ENCODE measurements around the gene CST7. TPM values are rescaled to one million over a fixed set of nuclear protein-coding genes. Genes with fewer than 3 reads are reported as not detected.

The CST7 gene
- total RNA-seq, 4 donors from 2014 or later, result 0.97 to 4.1 (median 2.7) TPM; not detected in 1

- Histone ChIP-seq H3K27me3 (peaks cover 5% of the 10 kb centered on the region), H3K4me1 (no peaks in the 10 kb centered on the region), H3K36me3 (peaks cover 26% of the 10 kb centered on the region), H3K4me3 (no peak overlapping the region), H3K9me3 (no peaks in the 10 kb centered on the region), H3K27ac (no peak overlapping the region)
- TF ChIP-seq EP300 (IDR thresholded peaks at IDR 0.05) (no peak), POLR2A (IDR thresholded peaks at IDR 0.05) (no peak), POLR2AphosphoS5 (IDR thresholded peaks at IDR 0.05) (no peak), CTCF (IDR thresholded peaks at IDR 0.05) (no peak)
- WGBS, result 77% methylated on average over 8 of the region's 8 CpGs
- DNase-seq (ENCODE audit: low spot score in 2 of 2), result no peak
Measured at GRCh38 chr20:24954151-24954550, 5.1 kb downstream of the CST7 start.

DNA sequence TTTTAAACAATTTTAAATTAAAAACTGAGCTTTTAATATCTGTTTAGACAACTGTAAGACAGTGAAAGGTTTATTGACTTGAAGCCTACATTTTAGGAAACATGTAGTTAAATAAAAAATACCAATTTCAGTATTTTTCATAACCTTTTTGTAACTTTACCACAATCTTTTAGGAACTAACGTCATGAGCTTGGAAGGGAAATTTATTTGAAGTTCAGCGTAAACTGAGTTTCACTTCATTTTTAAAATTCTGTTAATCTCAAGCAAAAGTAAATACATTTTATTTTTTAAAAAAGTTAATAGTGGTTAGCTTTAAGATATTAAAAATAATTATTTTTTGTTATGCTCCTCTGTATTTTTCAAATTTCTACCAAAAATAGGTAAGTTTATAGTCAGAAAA, 5.5 kb downstream of the CST7 start:
- 77% methylated on average over 2 of the region's 2 CpGs for WGBS
- DNase-seq (ENCODE audit: low spot score in 2 of 2), result no peak
- H3K27ac ChIP-seq, result no peak overlapping the region
- TF ChIP-seq EP300 (IDR thresholded peaks at IDR 0.05) (no peak), POLR2AphosphoS5 (IDR thresholded peaks at IDR 0.05) (no peak), POLR2A (IDR thresholded peaks at IDR 0.05) (no peak), CTCF (IDR thresholded peaks at IDR 0.05) (no peak)
- H3K27me3 ChIP-seq, result peaks cover 5% of the 10 kb centered on the region
- no peaks in the 10 kb centered on the region for H3K4me1 ChIP-seq
- H3K4me3 ChIP-seq, result no peak overlapping the region
- H3K9me3 ChIP-seq, result no peaks in the 10 kb centered on the region
- peaks cover 30% of the 10 kb centered on the region for H3K36me3 ChIP-seq

- WGBS, result 58% methylated on average over 3 of the region's 3 CpGs
- Histone ChIP-seq H3K9me3 (no peaks in the 10 kb centered on the region), H3K4me3 (no peak overlapping the region), H3K4me1 (no peaks in the 10 kb centered on the region), H3K36me3 (peaks cover 35% of the 10 kb centered on the region), H3K27ac (no peak overlapping the region), H3K27me3 (peaks cover 5% of the 10 kb centered on the region)
- TF ChIP-seq EP300 (IDR thresholded peaks at IDR 0.05) (no peak), POLR2A (IDR thresholded peaks at IDR 0.05) (no peak), CTCF (IDR thresholded peaks at IDR 0.05) (no peak), POLR2AphosphoS5 (IDR thresholded peaks at IDR 0.05) (no peak)
- no peak for DNase-seq (ENCODE audit: low spot score in 2 of 2)
Measured at GRCh38 chr20:24955045-24955444, 6.0 kb downstream of the CST7 start.

- H3K4me3 ChIP-seq, result no peak overlapping the region
- 96% methylated on average over 12 of the region's 22 CpGs for WGBS
- TF ChIP-seq EP300 (IDR thresholded peaks at IDR 0.05), result no peak
- no peak for TF ChIP-seq POLR2AphosphoS5 (IDR thresholded peaks at IDR 0.05)
- TF ChIP-seq POLR2A (IDR thresholded peaks at IDR 0.05), result no peak
- TF ChIP-seq CTCF (IDR thresholded peaks at IDR 0.05), result no peak
- no peaks in the 10 kb centered on the region for H3K27me3 ChIP-seq
- peaks cover 46% of the 10 kb centered on the region for H3K36me3 ChIP-seq
- DNase-seq (ENCODE audit: low spot score in 2 of 2), result no peak
- no peak overlapping the region for H3K27ac ChIP-seq
- no peaks in the 10 kb centered on the region for H3K4me1 ChIP-seq
- no peaks in the 10 kb centered on the region for H3K9me3 ChIP-seq
Measured at GRCh38 chr20:24956001-24956841, 7.2 kb downstream of the CST7 start.

- H3K4me3 ChIP-seq, result no peak overlapping the region
- no peaks in the 10 kb centered on the region for H3K9me3 ChIP-seq
- no peak overlapping the region for H3K27ac ChIP-seq
- no peaks in the 10 kb centered on the region for H3K4me1 ChIP-seq
- no peak for TF ChIP-seq POLR2AphosphoS5 (IDR thresholded peaks at IDR 0.05)
- TF ChIP-seq CTCF (IDR thresholded peaks at IDR 0.05), result no peak
- no peak for TF ChIP-seq EP300 (IDR thresholded peaks at IDR 0.05)
- no peak for TF ChIP-seq POLR2A (IDR thresholded peaks at IDR 0.05)
- DNase-seq (ENCODE audit: low spot score in 2 of 2), result no peak
- no peaks in the 10 kb centered on the region for H3K27me3 ChIP-seq
- 93% methylated on average over 13 of the region's 18 CpGs for WGBS
- H3K36me3 ChIP-seq, result peaks cover 59% of the 10 kb centered on the region
Measured at GRCh38 chr20:24957326-24958016, 8.4 kb downstream of the CST7 start.

Measured in suprapubic skin (tissue), 4 donors.